ENCODE measurements around the gene TBX19. TPM values are rescaled to one million over a fixed set of nuclear protein-coding genes. Genes with fewer than 3 reads are reported as not detected.

The TBX19 gene
- total RNA-seq, 4 donors from 2014 or later = 0.45 to 2.8 (median 1.4) TPM

DNA sequence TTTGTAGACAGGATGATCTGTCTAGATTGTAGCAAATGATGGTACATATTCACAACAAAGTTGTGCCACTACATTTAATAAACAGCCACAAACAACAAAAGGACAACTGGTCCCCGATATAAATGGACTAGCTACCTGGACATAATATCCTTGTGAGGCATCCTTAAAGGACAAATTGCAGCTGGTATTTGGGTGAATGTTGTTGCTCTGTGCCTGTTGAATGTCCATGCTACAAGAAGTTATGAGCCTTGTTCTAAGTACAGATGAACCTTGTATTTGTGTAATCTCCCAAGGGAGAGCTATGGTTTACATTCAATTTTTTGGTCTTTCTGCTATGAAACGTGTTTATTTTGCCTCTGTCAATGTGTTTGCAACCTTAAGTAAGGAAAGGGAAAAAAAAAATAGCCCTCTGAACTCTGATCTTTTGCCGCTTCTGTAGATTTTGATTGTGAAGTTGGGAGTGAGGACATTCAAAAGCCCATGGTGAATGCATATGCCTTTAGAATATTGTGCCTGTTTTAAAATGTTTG is 28.4 kb upstream of the TBX19 start:
- H3K27me3 ChIP-seq = no peaks in the 10 kb centered on the region
- H3K4me1 ChIP-seq = peaks cover 0 to 23% (median 0%) of the 10 kb centered on the region in 3 donors
- H3K9me3 ChIP-seq = peaks cover 0 to 18% (median 0%) of the 10 kb centered on the region in 3 donors
- WGBS, 2 donors (ENCODE audit: low coverage in 1 of 2) = 76 to 77% methylated on average over 3 of the region's 3 CpGs
- no peak overlapping the region for H3K27ac ChIP-seq
- H3K4me3 ChIP-seq = no peak overlapping the region
- TF ChIP-seq POLR2A (IDR thresholded peaks at IDR 0.05) = no peak
- no peak for TF ChIP-seq EP300 (IDR thresholded peaks at IDR 0.05)
- no peak for TF ChIP-seq CTCF (IDR thresholded peaks at IDR 0.05)
- no peak for TF ChIP-seq POLR2AphosphoS5 (IDR thresholded peaks at IDR 0.05)
- H3K36me3 ChIP-seq = peaks cover 0 to 45% of the 10 kb centered on the region in 2 donors
- no peak for ATAC-seq

DNA sequence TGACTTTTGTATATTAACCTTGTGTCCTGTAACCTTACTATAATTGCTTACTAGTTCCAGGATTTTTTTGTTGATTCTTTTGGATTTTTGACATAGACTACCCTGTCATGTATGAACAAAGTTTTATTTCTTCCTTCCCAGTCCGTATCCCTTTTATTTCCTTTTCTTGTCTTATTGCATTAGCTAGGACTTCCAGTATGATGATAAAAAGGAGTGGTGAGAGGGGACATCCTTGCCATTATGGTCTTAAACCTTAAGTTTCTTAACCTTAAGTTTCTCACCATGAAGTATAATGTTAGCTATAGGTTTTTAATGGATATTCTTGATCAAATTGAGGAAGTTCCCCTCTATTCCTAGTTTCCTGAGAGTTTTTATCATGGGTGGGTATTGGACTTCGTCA is 24.5 kb upstream of the TBX19 start:
- H3K27ac ChIP-seq = no peak overlapping the region
- no peak for TF ChIP-seq POLR2A (IDR thresholded peaks at IDR 0.05)
- TF ChIP-seq CTCF (IDR thresholded peaks at IDR 0.05) = no peak
- TF ChIP-seq EP300 (IDR thresholded peaks at IDR 0.05) = no peak
- TF ChIP-seq POLR2AphosphoS5 (IDR thresholded peaks at IDR 0.05) = no peak
- no peak for ATAC-seq
- WGBS, 2 donors (ENCODE audit: low coverage in 1 of 2) = 92 to 100% methylated on average over 1 to 2 of the region's 2 CpGs
- peaks cover 0 to 25% of the 10 kb centered on the region in 2 donors for H3K36me3 ChIP-seq
- H3K4me1 ChIP-seq = peaks cover 0 to 17% (median 0%) of the 10 kb centered on the region in 3 donors
- no peak overlapping the region for H3K4me3 ChIP-seq
- H3K27me3 ChIP-seq = no peaks in the 10 kb centered on the region
- H3K9me3 ChIP-seq = peaks cover 0 to 18% (median 0%) of the 10 kb centered on the region in 3 donors

GRCh38 chr1:168257397-168257796 is 23.3 kb upstream of the TBX19 start:
- H3K4me3 ChIP-seq = no peak overlapping the region
- H3K27ac ChIP-seq = no peak overlapping the region
- no peak for ATAC-seq
- H3K9me3 ChIP-seq = peaks cover 0 to 18% (median 0%) of the 10 kb centered on the region in 3 donors
- peaks cover 0 to 23% of the 10 kb centered on the region in 2 donors for H3K36me3 ChIP-seq
- TF ChIP-seq POLR2A (IDR thresholded peaks at IDR 0.05) (no peak), CTCF (IDR thresholded peaks at IDR 0.05) (no peak), EP300 (IDR thresholded peaks at IDR 0.05) (no peak), POLR2AphosphoS5 (IDR thresholded peaks at IDR 0.05) (no peak)
- no peaks in the 10 kb centered on the region for H3K27me3 ChIP-seq
- 73 to 100% methylated on average over 1 to 2 of the region's 2 CpGs for WGBS, 2 donors (ENCODE audit: low coverage in 1 of 2)
- H3K4me1 ChIP-seq = peaks cover 0 to 15% (median 0%) of the 10 kb centered on the region in 3 donors

DNA sequence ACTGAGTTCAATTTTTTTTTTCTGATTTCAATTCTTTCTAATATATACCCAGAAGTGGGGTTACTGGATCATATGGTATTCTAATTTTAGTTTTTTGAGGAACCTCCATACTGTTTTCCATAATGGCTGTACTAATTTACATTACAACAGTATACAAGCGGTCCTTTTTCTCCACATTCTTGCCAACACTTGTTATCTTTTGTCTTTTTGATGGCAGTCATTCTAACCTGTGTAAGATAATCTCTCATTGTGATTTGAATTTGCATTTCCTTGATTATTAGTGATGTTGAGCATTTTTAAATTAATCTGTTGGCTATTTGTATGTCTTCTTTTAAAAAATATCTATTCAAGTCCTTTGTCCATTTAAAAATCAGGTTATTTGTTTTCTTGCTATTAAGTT is 21.1 kb upstream of the TBX19 start:
- Histone ChIP-seq H3K27ac (no peak overlapping the region), H3K27me3 (no peaks in the 10 kb centered on the region), H3K4me3 (no peak overlapping the region), H3K4me1 (peaks cover 0 to 9% (median 0%) of the 10 kb centered on the region in 3 donors), H3K9me3 (peaks cover 0 to 18% (median 0%) of the 10 kb centered on the region in 3 donors), H3K36me3 (peaks cover 0 to 20% of the 10 kb centered on the region in 2 donors)
- ATAC-seq = no peak
- WGBS, 2 donors (ENCODE audit: low coverage in 1 of 2) = 100% methylated on average over 1 of the region's 1 CpG
- no peak for TF ChIP-seq EP300 (IDR thresholded peaks at IDR 0.05)
- TF ChIP-seq CTCF (IDR thresholded peaks at IDR 0.05) = no peak
- no peak for TF ChIP-seq POLR2A (IDR thresholded peaks at IDR 0.05)
- no peak for TF ChIP-seq POLR2AphosphoS5 (IDR thresholded peaks at IDR 0.05)

- Histone ChIP-seq H3K27me3 (no peaks in the 10 kb centered on the region), H3K4me1 (peaks cover 0 to 9% (median 0%) of the 10 kb centered on the region in 3 donors), H3K36me3 (peaks cover 0 to 12% of the 10 kb centered on the region in 2 donors), H3K27ac (no peak overlapping the region), H3K4me3 (no peak overlapping the region), H3K9me3 (peaks cover 0 to 17% (median 0%) of the 10 kb centered on the region in 3 donors)
- 100% methylated on average over 3 of the region's 3 CpGs; no CpG with 5 or more reads in 1 of the 2 donors for WGBS, 2 donors (ENCODE audit: low coverage in 1 of 2)
- TF ChIP-seq CTCF (IDR thresholded peaks at IDR 0.05) (no peak), EP300 (IDR thresholded peaks at IDR 0.05) (no peak)
- no peak for ATAC-seq
These were observed 20.3 kb upstream of the TBX19 start for GRCh38 chr1:168260393-168260792.

Measured in gastroesophageal sphincter (tissue), 4 donors.